DMS 273 treated with DMSO at 0.1 percent for 48 hours (cell line): ENCODE results near the gene TOR3A.
"Not testable (repeated sequence)": the region's sequence is repeated elsewhere in the genome, so short reads cannot be mapped to it uniquely, and the experiment has no call there.

Experiments
- DNase-seq: peaks from one replicate; lab custom pipeline; 2025; lab: John Stamatoyannopoulos, UW

Gene TOR3A, protein sequence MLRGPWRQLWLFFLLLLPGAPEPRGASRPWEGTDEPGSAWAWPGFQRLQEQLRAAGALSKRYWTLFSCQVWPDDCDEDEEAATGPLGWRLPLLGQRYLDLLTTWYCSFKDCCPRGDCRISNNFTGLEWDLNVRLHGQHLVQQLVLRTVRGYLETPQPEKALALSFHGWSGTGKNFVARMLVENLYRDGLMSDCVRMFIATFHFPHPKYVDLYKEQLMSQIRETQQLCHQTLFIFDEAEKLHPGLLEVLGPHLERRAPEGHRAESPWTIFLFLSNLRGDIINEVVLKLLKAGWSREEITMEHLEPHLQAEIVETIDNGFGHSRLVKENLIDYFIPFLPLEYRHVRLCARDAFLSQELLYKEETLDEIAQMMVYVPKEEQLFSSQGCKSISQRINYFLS

DNA sequence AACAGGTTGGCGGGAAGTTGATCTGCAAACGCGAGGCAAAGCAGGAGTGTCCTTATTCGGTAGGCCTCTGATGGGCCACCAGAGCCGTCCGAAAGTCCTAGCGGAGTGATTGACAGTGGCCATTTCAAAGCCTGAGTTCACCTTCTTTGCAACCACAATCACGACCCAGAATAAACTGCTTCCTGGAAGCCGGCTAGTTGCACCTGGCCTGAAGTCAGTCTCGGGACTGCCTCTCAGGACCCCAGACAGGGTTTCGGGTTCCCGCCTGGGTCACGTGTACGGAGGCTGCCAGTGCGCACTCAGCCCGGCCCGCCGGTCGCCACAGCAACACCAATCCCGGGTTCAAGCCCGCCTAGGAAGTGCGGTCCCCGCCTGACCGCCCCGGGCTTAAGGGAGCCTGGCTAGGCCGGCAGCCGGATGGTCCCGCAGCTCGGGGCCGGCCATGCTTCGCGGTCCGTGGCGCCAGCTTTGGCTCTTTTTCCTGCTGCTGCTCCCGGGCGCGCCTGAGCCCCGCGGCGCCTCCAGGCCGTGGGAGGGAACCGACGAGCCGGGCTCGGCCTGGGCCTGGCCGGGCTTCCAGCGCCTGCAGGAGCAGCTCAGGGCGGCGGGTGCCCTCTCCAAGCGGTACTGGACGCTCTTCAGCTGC lies at the start of gene TOR3A:
Gene TOR3A (plus strand): TSS at position 384 of the 646 bp plus-strand sequence. CDS start 59 bp downstream, at position 443.
- DNase-seq = peak; percentile 77

DNA sequence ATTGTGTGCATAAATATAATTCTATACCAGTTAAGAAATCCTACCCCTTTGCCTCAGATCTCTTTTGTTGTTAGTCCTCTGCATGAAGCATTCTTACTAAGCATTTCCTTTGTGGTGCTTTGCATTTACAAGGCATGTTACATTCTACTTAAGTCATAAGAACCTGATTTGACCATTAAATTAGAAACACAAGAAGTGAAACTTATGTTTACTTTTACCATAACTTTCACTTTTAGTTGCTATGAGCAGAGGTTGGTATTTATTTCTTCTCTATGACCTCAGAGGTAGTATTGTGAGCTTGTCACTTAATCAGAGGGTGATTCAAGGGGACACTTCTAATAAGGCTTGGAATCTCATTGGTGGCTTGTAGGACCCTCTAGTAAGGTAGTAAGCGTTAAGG lies 47.1 kb upstream of the TOR3A start:
- no peak for DNase-seq

DNA sequence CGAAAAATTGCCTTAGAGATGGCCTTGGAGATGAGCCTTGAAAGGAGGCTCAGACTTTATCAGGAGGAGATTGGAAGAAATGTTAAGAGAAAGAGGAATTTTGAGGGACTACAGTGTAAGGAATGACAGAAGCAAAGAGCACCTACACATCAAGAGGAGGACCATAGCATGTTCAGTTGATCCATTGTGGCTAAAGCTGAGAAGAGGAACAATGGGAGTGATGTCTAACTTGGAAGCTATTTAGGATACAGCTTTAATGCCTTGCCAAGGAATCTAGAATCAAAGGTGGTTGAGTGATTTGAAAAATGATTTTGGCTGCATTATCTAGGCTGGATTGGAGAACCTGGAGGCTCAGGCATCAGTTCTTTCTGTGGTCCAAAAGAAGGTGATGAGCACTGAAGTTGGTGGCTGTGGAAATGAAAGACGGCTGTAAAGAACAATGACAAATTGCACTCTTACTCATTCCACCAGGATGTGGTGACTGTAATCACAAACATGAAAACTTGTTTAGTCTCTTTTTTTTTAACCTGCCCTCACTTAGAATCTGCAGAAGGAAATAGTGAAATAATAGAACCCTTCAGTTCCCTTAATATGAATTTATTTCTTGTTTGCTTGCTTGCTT lies 44.9 kb upstream of the TOR3A start:
- DNase-seq = no peak

DNA sequence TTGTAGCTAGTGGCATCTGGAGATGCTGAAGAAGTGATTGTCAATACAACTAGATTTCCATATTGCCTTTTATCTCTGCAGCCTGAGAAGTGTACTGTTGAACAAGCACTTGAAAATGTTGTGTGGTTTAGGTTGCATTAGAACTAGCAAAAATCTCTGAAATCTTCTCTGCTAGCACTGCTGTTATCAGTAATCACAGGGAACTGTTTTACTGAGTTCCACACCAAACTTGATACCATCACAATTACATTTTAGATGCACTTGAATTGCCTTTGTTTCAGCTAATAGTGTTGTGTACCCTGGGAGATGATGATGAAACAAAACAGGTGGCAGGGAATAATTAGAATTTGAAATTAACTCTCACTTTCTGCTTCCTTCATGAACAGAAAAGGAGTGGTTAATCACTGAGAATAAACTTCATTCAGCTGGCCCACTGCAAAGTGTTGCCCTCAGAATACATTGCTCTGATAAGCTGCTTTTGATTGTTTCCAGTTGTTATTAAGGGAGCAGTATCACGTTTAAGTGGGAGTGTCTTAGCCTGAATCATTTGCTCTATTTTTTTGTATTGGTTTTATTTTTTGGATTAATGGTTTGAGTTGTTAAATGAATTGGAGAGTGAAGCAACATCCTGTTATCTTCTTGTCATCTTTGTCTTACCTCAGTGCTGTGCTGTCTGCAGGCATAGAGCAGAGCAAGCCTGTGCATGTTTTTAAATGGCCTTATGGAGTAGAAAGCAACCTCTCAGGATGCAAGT lies 43.2 kb upstream of the TOR3A start:
- no peak for DNase-seq

DNA sequence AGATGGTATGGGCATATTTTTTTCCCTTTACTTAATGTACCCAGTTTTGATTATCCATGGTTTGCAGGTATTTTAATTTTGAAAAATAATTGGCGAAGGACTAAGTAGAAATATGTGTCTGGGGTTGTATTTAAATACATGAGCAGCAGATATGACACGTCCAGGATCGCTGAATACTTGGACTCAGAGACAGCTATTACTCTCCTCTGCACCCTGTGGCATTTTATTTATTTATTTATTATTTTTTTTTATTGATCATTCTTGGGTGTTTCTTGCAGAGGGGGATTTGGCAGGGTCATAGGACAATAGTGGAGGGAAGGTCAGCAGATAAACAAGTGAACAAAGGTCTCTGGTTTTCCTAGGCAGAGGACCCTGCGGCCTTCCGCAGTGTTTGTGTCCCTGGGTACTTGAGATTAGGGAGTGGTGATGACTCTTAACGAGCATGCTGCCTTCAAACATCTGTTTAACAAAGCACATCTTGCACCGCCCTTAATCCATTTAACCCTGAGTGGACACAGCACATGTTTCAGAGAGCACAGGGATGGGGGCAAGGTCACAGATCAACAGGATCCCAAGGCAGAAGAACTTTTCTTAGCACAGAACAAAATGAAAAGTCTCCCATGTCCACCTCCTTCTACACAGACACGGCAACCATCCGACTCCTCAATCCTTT lies 42.2 kb upstream of the TOR3A start:
- not testable (repeated sequence) for DNase-seq

DNA sequence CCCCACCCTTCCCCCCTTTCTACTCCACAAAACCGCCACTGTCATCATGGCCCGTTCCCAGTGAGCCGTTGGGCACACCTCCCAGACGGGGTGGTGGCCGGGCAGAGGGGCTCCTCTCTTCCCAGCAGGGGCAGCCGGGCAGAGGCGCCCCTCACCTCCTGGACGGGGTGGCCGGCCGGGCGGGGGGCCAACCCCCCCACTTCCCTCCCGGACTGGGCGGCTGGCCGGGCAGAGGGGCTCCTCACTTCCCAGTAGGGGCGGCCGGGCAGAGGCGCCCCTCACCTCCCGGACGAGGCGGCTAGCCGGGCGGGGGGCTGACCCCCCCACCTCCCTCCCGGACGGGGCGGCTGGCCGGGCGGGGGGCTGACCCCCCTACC lies 41.7 kb upstream of the TOR3A start:
- DNase-seq = not testable (repeated sequence)

DNA sequence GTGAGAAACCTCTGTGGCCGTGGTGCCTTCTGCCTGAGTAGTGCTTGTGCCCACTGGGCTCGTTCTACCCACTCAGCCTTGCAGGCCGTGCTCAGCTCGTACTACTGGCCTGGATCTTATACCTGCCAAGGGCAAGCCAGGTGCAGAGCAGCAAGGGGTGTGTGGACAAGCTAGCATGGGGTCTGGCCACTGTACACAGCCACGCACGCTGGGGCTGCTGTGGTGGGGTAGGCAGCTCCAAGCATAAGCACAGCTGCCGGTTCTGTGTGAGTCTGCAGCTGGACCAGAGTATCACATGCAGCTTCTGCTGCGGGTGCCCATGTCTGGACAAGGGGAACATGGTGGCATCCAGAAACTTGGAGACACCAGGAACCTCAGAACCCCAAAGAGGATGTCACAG lies 39.8 kb upstream of the TOR3A start:
- DNase-seq = no peak

DNA sequence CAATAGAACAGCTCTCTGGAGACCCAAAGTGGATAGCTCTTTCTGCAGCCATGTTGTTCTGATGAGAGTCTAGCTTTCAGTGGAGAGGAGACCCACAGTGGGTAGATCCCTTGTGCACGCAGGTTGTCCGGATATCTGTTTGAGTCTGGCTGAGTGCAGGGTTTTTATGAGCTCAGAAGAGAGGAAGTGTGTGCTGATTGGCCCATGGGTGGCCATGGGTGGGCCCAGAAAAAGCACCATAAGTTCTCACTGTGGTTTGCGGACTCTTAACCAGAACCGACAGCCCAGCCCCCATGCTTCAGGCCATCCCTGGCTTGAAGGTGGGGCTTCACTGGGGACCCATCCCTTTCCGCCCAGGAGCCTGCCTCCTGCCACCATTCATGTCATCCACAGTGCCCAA lies 39.2 kb upstream of the TOR3A start:
- no peak for DNase-seq

DNA sequence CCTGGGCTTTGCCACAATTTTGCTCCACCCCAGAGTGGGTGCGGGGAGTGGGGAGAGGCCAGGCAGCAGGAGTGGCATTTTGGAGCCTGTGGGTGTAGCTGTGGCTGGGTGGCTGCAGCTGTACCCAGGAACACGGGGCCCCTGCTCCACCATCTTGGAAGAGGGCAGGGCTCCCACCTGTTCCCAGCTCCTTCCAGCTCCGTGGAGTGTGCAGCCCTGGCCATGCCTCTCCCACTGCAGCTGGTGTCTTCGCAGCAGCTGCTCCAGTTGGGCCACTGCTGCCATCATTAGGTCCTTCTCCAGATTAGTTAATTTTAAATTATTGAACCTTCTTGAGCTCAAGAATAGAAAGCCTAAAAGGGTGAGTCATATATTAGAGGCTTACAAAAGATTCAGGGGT lies 38.6 kb upstream of the TOR3A start:
- DNase-seq = no peak

DNA sequence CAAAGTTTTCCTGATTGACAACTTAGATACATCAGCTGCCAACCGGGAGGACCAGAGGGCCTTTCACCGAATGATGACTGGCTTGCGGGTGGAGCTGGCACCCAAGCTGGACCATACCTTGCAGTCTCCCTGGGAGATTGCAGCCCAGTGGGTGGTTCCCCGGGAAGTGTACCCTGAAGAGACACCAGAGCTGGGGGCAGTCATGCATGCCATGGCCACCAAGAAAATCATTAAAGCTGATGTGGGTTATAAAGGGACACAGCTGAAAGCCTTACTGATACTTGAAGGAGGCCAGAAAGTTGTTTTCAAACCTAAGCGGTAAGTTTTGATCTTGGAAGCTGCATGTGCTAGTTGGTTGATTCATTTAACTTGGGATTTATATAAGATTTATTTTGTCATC lies 38.0 kb upstream of the TOR3A start:
- no peak for DNase-seq

DNA sequence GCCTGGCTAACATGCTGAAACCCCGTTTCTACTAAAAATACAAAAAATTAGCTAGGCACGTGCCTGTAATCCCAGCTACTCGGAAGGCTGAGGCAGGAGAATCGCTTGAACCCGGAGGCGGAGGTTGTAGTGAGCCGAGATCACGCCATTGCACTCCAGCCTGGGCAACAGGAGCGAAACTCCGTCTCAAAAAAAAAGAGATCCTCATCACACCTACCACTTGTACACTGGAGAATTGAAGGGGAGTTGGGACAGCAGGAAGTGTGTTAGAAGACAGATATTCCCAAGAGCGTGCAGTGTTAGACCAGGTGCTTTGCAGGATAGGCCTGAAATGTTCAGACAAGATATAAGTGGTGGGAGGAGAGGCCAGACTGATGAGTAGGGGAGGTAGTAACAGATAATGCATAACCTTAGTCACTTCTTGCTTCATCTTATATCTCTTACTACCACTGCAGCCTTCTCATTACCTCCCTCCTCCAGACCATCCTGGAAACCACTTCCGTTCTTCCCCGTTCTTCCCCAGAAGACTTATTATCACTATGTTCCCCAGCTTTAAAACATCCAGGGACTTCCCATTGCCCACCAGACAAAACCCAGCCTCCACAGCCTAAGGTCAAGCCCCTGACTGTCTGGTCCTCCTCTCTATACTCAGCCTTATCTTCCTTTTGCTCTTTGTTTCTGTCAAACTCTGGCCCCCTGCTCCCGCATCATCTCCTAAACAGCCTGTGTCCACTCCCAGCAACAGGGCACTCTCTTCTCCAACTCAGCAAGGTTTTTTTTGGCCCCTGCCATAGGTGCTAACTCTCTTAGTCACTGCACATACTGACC lies 34.8 kb upstream of the TOR3A start:
- DNase-seq = no peak

DNA sequence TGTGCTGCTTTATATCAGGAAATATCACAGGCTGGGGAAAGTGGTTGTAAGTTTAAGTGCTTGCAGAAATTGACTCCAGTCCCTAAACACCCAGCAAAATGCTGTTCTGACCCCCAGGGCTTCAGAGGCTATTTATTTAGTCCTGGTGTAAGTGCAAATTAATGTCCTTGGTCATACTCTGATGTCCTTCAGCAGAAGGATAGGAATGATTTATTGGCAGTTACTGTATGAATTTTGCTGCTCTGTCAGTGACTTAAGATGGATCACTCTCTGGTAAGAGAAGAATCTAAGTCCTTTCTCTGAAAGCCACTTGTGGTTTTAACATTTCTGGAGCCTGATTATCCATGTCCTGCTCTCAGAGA lies 34.3 kb upstream of the TOR3A start:
- DNase-seq = no peak

DNA sequence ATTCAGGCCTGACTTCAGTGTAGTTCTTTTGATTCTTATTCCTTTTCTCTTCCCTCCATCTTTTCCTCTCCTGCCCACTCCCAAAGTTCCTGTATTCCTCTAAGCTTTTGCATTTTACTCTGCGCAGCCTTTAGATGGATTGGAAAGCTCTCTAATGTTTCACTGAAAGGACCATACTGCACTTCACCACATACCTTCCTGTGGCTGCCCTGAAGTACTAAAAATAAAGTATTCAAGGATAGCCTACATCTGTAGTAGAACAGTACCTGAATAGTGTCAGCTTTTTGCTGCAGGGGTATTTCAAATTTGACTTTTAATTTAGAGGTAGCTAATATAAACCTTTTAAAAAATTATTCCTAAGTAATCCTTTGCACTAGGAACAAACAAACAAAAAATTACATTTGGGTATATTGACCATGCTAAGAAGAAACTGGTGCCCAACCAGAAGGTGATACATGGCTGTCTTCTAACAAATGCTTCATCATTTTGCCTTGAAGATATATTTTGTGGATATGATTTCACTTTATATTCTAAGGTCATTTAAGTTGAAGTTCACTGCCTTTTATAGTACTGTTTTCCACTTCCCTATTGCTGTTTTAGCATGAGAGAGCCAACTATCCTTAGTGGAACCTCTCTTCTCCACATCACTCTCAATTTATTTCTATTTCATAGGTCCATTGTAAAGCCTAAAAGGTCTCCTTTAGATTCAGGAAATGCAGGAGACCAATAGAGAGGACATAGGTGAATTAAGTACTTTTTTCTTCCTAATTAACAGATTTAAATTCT lies 33.3 kb upstream of the TOR3A start:
- no peak for DNase-seq

DNA sequence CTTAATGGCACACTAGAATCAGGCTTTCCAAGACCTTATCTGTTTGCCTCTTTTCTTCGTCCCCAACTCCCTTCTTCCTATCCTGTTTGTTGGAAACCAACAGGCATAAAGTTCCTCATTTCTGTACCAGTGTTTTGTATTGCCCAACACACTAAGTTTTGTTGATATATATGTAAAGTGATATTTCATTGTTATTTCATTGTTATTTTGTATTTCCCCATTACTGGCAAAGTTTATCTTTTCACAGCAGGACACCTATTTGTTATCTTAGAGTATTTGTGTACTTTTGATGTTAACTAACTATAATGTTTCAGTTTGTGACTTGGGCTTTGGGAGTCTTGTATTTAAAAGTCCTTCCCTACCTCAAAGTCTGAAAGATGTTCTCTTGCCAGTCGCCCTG lies 29.1 kb upstream of the TOR3A start:
- DNase-seq = no peak

DNA sequence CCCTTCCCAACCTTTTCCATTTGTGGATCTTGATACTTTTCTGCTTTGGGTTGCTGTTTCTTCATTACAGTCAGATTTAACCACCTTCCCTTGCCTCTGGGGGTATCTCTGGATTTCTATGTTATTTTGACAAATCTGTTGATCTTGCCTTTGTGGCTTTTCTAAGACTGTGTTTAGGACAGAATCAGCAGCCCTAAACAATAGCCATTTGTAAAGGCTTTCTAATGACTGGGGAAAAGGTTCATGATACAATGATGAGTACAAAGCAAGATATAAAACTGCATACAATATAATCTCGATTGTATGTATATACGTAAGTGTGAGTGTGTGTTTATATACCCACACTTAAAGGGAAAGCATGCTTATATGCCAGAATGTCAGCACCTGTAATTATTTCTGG lies 28.4 kb upstream of the TOR3A start:
- no peak for DNase-seq

DNA sequence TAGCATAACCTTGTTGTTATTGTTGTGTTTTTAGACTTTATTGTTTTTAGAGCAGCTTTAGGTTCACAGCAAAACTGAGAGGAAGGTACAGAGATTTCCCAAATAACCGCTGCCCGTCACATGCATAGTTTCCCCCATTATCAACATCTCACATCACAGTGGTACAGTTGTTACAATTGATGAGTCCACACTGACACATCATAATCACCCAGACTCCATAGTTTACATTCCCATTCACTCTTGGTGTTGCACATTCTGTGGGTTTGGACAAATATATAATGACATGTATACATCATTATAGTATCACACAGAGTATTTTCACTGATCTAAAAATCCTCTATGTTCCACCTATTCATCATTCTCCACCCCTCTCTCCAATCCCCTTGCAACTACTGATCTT lies 25.9 kb upstream of the TOR3A start:
- no peak for DNase-seq

DNA sequence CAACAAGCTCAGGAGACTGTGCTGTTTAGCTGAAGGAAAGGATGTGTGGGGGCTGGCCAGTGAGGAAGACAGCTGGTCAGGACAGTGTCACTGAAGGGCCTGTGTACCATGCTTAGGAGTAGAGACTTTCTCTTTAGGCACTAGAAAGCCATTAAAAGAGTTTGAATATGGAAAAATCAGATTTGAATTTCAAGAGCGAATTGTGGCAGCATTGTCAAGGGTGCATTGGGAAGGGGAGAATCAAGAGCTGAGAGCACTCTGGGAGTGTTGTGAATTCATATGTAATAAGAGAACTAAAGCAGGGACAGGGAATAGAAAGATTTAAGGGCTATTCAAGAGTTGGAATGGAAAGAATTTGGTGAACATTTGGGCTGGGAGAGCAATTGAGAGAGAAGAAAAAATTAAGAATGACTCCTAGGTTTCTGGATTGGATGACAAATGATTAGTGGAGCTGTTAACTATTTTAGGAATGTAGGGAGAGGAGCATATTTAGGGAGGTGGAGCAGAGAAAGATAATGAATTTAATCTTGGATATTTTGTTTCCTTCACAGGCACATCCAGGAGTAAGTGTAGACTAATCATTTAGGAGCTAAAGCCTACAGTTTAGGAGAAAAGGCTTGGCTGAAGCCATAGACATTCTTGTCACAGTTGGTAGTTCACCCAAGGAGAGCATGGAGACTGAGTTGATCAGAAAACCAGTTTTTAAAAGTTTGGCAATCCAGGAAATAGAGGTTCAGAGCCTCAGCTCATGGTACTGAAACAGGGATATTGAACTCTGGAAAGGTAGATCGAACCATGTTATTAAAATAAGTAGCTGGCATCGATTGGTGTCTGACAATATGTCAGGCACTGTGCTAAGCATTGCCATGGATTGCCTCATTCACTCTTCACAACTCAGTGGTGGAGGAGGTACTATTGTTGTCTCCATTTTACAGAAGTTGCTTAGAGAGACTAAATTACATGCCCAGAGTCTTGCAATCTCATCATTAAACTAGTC lies 23.1 kb upstream of the TOR3A start:
- DNase-seq = no peak

DNA sequence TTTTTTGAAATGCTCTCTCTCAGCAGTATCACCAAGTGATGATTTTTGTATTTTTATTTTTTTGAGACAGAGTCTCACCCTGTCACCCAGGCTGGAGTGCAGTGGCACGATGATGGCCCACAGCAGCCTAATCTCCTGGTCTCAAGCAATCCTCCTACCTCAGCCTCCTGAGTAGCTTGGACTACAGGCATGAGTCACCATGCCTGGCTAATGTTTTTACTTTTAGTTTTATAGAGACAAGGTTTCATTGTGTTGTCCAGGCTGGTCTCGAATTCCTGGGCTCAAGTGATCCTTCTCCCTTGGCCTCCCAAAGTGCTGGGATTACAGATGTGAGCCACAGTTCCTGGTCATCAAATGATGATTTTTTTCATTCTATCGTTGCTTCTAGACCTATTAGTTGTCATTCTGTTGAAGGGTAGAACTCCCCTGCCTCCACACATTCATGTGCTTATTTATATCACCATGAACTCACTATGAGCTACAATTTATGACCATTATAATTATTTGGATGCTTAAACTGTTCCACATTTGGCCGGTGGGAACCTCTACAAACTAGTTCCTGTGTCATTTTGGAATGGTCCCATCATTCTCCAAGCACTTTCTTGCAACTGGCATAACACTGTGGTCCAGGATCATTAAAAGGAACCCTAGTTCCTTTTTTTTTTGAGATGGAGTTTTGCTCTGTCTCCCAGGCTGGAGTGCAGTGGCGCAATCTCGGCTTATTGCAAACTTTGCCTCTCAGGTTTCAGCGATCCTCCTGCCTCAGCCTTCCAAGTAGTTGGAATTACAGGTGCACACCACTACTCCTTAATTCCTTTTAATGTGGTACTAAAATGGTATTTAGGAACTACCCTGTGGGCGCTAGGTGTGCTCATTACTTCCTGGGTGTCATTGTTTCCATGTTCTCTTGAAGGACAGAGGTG lies 20.2 kb upstream of the TOR3A start:
- DNase-seq = no peak
